K562 (cell line): ENCODE measurements around the gene HSPA4.

ENCODE experiments used
- IFI16 ChIP-seq: fragments of 250-450 bp; sonication (Bioruptor Pico); IDR thresholded peaks from 2 replicates; pipeline ENCODE4 v2.1.2; 2022; ENCODE audit warnings: mild to moderate bottlenecking, inconsistent platforms
- KDM2B ChIP-seq: fragments of 250-450 bp; sonication (Bioruptor Pico); IDR thresholded peaks from 2 replicates; pipeline ENCODE4 v1.8.0; 2021; ENCODE audit warnings: mild to moderate bottlenecking, moderate library complexity
- PREB ChIP-seq: sonication (generic); formaldehyde crosslinking; IDR thresholded peaks from 2 replicates; pipeline ENCODE4 v1.8.1; 2023; ENCODE audit warnings: mild to moderate bottlenecking, missing genetic modification reagents
- RAD51 ChIP-seq: fragments of 450-650 bp; IDR thresholded peaks from 2 replicates; pipeline ENCODE4 v1.7.1; 2016; ENCODE audit warnings: low read depth, mild to moderate bottlenecking, borderline replicate concordance
- SRF ChIP-seq, 2 experiments: fragments of 250-450, 450-650 bp in 1 of 2; sonication (Bioruptor Pico) in 1 of 2; sonication (generic) in 1 of 2; formaldehyde crosslinking; IDR thresholded peaks; 2 replicates each; pipeline versions ENCODE4 v1.5.0 to v1.5.1; 2020 to 2022; ENCODE audit warnings: mild to moderate bottlenecking in 1 of 2, missing genetic modification reagents in 1 of 2

GRCh38 chr5:133123297-133123696 is 71.5 kb downstream of the HSPA4 start:
- TF ChIP-seq RAD51 (no peak), PREB (CRISPR knock-in tag) (no peak), SRF (CRISPR knock-in tag; IDR thresholded peaks at IDR 0.05) (no peak), KDM2B (CRISPR knock-in tag) (no peak), IFI16 (CRISPR knock-in tag) (no peak)
